OCI-LY3 (cell line): ENCODE results near the gene PIK3AP1.

ENCODE experiments used
- EZH2phosphoT487 ChIP-seq: fragments of 200-600 bp; shearing (Covaris generic); IDR thresholded peaks from 2 replicates; pipeline ENCODE4 v1.6.1; 2018; ENCODE audit warnings: antibody characterized with exemption, mixed run types, low read depth
- TF ChIP-seq, protein P1 (sequence below): fragments of 200-600, 300-600 bp; sonication (generic); IDR thresholded peaks from 2 replicates; pipeline ENCODE4 v1.5.1; 2014; ENCODE audit warnings: antibody characterized with exemption, low read length, low read depth

DNA sequence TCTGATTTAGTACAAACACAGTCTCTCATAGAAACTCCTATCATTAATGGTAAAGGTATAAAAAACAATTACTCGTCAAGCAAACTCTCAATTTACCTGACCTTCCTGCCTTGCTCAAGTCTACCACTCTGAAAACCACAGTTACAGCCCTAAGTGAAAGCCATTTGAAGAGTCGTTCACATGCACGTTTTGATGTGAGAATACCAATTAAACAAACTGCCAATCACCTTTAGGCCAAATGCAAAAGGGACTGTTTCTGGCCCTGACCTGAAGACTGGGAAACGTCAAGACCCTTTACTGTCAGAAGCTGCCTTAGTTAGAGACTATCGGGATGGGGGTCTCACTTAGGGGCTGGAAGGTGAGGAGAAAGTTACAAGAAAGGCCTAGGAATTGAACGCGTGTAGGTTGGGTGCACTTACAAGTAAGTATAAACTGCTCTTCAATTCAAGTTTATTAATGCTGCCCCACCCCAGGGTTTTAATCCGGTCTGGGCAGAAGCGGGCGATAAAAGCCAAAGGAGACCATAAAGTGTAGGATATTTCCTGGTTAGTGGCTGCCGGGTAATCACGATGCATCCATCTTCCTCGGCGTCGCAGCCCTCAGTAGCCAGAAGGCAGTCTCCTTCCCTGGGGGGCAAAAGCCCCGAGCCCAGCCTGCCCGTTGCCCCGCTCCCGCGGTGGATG is 134.4 kb downstream of the PIK3AP1 start:
- TF ChIP-seq, protein P1, sequence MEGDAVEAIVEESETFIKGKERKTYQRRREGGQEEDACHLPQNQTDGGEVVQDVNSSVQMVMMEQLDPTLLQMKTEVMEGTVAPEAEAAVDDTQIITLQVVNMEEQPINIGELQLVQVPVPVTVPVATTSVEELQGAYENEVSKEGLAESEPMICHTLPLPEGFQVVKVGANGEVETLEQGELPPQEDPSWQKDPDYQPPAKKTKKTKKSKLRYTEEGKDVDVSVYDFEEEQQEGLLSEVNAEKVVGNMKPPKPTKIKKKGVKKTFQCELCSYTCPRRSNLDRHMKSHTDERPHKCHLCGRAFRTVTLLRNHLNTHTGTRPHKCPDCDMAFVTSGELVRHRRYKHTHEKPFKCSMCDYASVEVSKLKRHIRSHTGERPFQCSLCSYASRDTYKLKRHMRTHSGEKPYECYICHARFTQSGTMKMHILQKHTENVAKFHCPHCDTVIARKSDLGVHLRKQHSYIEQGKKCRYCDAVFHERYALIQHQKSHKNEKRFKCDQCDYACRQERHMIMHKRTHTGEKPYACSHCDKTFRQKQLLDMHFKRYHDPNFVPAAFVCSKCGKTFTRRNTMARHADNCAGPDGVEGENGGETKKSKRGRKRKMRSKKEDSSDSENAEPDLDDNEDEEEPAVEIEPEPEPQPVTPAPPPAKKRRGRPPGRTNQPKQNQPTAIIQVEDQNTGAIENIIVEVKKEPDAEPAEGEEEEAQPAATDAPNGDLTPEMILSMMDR = no peak
- TF ChIP-seq EZH2phosphoT487 = no peak
